GM23338 (cell line): ENCODE measurements around the gene LBHD1. TPM values are rescaled to one million over a fixed set of nuclear protein-coding genes. Genes with fewer than 3 reads are reported as not detected.

Experiments
- ATAC-seq: fragments of 200-7000 bp; cut with Tn5 transposase; 3 replicates; pipeline ENCODE4 v1.9.1; 2020
- DNase-seq: peaks from one replicate; pipeline ENCODE4 v3.0.0-alpha.2; 2015; ENCODE audit warnings: low spot score
- H2AFZ ChIP-seq: fragments of 200-600 bp; sonication (generic); 2 replicates; pipeline ENCODE4 v1.8.0; 2016; ENCODE audit warnings: antibody characterized with exemption, mild to moderate bottlenecking, moderate library complexity
- H3F3A ChIP-seq: fragments of 200-600 bp; sonication (generic); replicated peaks from 2 replicates; pipeline ENCODE4 v1.8.0; 2017; ENCODE audit warnings: antibody characterized with exemption, mixed run types, low read depth
- H3K27ac ChIP-seq: fragments of 200-600 bp; sonication (generic); 2 replicates; pipeline ENCODE4 v1.6.1; 2016; ENCODE audit warnings: low read depth
- H3K27me3 ChIP-seq: fragments of 200-600 bp; sonication (generic); 2 replicates; pipeline ENCODE4 v1.8.0; 2016; ENCODE audit warnings: mild to moderate bottlenecking, mixed run types, moderate library complexity; ENCODE audit not compliant: insufficient read depth
- H3K36me3 ChIP-seq: fragments of 200-600 bp; sonication (generic); 2 replicates; pipeline ENCODE4 v1.8.0; 2016; ENCODE audit warnings: mild to moderate bottlenecking; ENCODE audit not compliant: insufficient read depth
- H3K4me1 ChIP-seq: fragments of 200-600 bp; sonication (generic); 2 replicates; pipeline ENCODE4 v1.8.0; 2016; ENCODE audit warnings: mild to moderate bottlenecking, moderate library complexity; ENCODE audit not compliant: insufficient read depth
- H3K4me2 ChIP-seq: fragments of 200-600 bp; sonication (generic); 2 replicates; pipeline ENCODE4 v1.7.1; 2017; ENCODE audit warnings: mixed run types
- H3K4me3 ChIP-seq: fragments of 200-600 bp; sonication (generic); 2 replicates; pipeline ENCODE4 v1.6.1; 2016; ENCODE audit warnings: mixed run types
- H3K79me2 ChIP-seq: fragments of 200-600 bp; sonication (generic); replicated peaks from 2 replicates; pipeline ENCODE4 v1.8.0; 2017; ENCODE audit warnings: mild to moderate bottlenecking; ENCODE audit not compliant: insufficient read depth
- H3K9me2 ChIP-seq: fragments of 200-600 bp; sonication (generic); 2 replicates; pipeline ENCODE4 v1.8.0; 2017; ENCODE audit not compliant: insufficient read depth
- H4K20me1 ChIP-seq: fragments of 200-600 bp; sonication (generic); replicated peaks from 2 replicates; pipeline ENCODE4 v1.8.0; 2017; ENCODE audit warnings: mild to moderate bottlenecking; ENCODE audit not compliant: insufficient read depth
- H3K27ac Mint-ChIP-seq: 2 replicates; pipeline ENCODE4 v1.8.0; 2020; ENCODE audit warnings: inconsistent platforms, mild to moderate bottlenecking, moderate library complexity, mixed read lengths
- H3K27me3 Mint-ChIP-seq: 3 replicates; pipeline ENCODE4 v1.8.0; 2022; ENCODE audit warnings: low read depth, mild to moderate bottlenecking, moderate library complexity, mixed read lengths, inconsistent platforms; ENCODE audit not compliant: insufficient read depth, poor library complexity
- H3K36me3 Mint-ChIP-seq: 3 replicates; pipeline ENCODE4 v1.8.0; 2021; ENCODE audit warnings: low read depth, mild to moderate bottlenecking, inconsistent platforms, moderate library complexity, mixed read lengths
- H3K4me1 Mint-ChIP-seq: 3 replicates; pipeline ENCODE4 v1.8.0; 2020; ENCODE audit warnings: mild to moderate bottlenecking, inconsistent platforms, mixed read lengths
- H3K4me3 Mint-ChIP-seq: 3 replicates; pipeline ENCODE4 v1.8.0; 2021; ENCODE audit warnings: moderate library complexity, mild to moderate bottlenecking, inconsistent platforms, mixed read lengths
- H3K9me3 Mint-ChIP-seq: 3 replicates; pipeline ENCODE4 v1.8.0; 2020; ENCODE audit warnings: moderate library complexity, mild to moderate bottlenecking, inconsistent platforms, mixed read lengths
- CREB1 ChIP-seq: fragments of 250-450 bp; sonication (Bioruptor Pico); IDR thresholded peaks from 2 replicates; pipeline ENCODE4 v1.5.0; 2020; ENCODE audit warnings: low read depth, mild to moderate bottlenecking, moderate library complexity
- CTCF ChIP-seq, 2 experiments: fragments of 200-600 bp in 1 of 2; sonication (generic) in 1 of 2; conservative IDR thresholded peaks; 2 replicates each; pipeline versions ENCODE4 v1.5.1 to v1.6.1; 2016 to 2017; ENCODE audit warnings: antibody characterized with exemption in 2 of 2, low read depth in 2 of 2, mild to moderate bottlenecking in 2 of 2, moderate library complexity in 1 of 2
- EZH2phosphoT487 ChIP-seq: fragments of 200-600 bp; sonication (generic); IDR thresholded peaks from one replicate; pipeline ENCODE4 v1.8.1; 2018; ENCODE audit warnings: antibody characterized with exemption; ENCODE audit not compliant: unreplicated experiment
- POLR2AphosphoS5 ChIP-seq: IDR thresholded peaks from 2 replicates; pipeline ENCODE4 v1.6.1; 2016; ENCODE audit warnings: antibody characterized with exemption, low read depth
- STAT1 ChIP-seq: IDR thresholded peaks from one replicate; pipeline ENCODE4 v1.6.1; 2016; ENCODE audit warnings: antibody characterized with exemption; ENCODE audit not compliant: unreplicated experiment
- ZNF114 ChIP-seq: fragments of 250-450 bp; sonication (Bioruptor Pico); IDR thresholded peaks from 2 replicates; pipeline ENCODE4 v1.5.0; 2020; ENCODE audit warnings: mild to moderate bottlenecking, moderate library complexity
- ZNF331 ChIP-seq: fragments of 250-450 bp; sonication (Bioruptor Pico); IDR thresholded peaks from 2 replicates; pipeline ENCODE4 v1.5.0; 2020; ENCODE audit warnings: low read depth, mild to moderate bottlenecking, moderate library complexity
- polyA plus RNA-seq: library from polyadenylated mRNA; unstranded; fragments of >200 nt; fragmentation: Nextera tagmentation; extraction: Ambion mirVana; gene quantifications from 2 replicates; pipeline ENCODE4 v1.2.1, GENCODE V29; 2016
- total RNA-seq: library from RNA; depleted of rRNA; stranded (reverse); fragments of >200 nt; shearing (Covaris generic); gene quantifications from 2 replicates; pipeline ENCODE4 v1.2.3, GENCODE V29; 2014
- TF ChIP-seq, protein P1 (sequence below): IDR thresholded peaks from one replicate; pipeline ENCODE4 v1.6.1; 2018; ENCODE audit warnings: antibody characterized with exemption; ENCODE audit not compliant: unreplicated experiment

The LBHD1 gene
- total and polyA plus RNA-seq, 2 experiments from 2014 or later, result 2.8 to 2.9 TPM

GRCh38 chr11:62708793-62709192 lies 36.7 kb upstream of the LBHD1 start:
- peak overlapping the region; percentile 95 for H3K4me2 ChIP-seq
- peaks cover 47% of the 10 kb centered on the region for H3K4me1 Mint-ChIP-seq

DNA sequence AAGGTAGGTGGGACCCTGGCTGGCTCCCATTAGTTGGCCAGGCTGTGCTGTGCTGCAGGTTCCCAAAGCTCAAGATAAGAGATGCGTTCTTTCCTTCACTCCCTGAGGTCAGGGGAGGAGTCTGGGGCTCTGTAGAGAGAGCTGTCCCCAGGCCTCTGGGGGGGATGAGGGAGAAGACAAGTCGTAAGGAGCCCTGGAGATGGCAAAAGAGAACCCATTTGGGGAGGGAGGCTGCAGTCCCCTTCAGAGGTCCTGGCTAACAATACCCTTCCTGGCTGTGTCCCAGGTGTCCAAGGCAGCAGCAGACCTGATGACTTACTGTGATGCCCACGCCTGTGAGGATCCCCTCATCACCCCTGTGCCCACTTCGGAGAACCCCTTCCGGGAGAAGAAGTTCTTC lies 36.3 kb upstream of the LBHD1 start:
- Histone ChIP-seq H3K4me3 (peak overlapping the region; percentile 82), H3K9me2 (no peaks in the 10 kb centered on the region), H3K4me1 (peaks cover 31% of the 10 kb centered on the region), H3K79me2 (peaks cover 9% of the 10 kb centered on the region), H3F3A (peaks cover 64% of the 10 kb centered on the region), H4K20me1 (no peaks in the 10 kb centered on the region; the same call in 1 of the 2 replicates), H3K27me3 (no peaks in the 10 kb centered on the region), H2AFZ (no peak overlapping the region), H3K4me2 (peak overlapping the region; percentile 95), H3K36me3 (peaks cover 23% of the 10 kb centered on the region), H3K27ac (peak overlapping the region; percentile 98; the same call in 1 of the 2 replicates)
- H3K9me3 Mint-ChIP-seq, result no peaks in the 10 kb centered on the region
- H3K27ac Mint-ChIP-seq, result peak overlapping the region; percentile 97
- DNase-seq (no peak), ATAC-seq (no peak)
- peaks cover 43% of the 10 kb centered on the region for H3K36me3 Mint-ChIP-seq
- peaks cover 43% of the 10 kb centered on the region for H3K4me1 Mint-ChIP-seq
- H3K4me3 Mint-ChIP-seq, result peak overlapping the region; percentile 92
- H3K27me3 Mint-ChIP-seq, result peaks cover 27% of the 10 kb centered on the region
- TF ChIP-seq, protein P1, sequence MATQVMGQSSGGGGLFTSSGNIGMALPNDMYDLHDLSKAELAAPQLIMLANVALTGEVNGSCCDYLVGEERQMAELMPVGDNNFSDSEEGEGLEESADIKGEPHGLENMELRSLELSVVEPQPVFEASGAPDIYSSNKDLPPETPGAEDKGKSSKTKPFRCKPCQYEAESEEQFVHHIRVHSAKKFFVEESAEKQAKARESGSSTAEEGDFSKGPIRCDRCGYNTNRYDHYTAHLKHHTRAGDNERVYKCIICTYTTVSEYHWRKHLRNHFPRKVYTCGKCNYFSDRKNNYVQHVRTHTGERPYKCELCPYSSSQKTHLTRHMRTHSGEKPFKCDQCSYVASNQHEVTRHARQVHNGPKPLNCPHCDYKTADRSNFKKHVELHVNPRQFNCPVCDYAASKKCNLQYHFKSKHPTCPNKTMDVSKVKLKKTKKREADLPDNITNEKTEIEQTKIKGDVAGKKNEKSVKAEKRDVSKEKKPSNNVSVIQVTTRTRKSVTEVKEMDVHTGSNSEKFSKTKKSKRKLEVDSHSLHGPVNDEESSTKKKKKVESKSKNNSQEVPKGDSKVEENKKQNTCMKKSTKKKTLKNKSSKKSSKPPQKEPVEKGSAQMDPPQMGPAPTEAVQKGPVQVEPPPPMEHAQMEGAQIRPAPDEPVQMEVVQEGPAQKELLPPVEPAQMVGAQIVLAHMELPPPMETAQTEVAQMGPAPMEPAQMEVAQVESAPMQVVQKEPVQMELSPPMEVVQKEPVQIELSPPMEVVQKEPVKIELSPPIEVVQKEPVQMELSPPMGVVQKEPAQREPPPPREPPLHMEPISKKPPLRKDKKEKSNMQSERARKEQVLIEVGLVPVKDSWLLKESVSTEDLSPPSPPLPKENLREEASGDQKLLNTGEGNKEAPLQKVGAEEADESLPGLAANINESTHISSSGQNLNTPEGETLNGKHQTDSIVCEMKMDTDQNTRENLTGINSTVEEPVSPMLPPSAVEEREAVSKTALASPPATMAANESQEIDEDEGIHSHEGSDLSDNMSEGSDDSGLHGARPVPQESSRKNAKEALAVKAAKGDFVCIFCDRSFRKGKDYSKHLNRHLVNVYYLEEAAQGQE, result no peak
- no peak for TF ChIP-seq ZNF331
- no peak for TF ChIP-seq STAT1
- TF ChIP-seq EZH2phosphoT487, result no peak
- no peak for TF ChIP-seq ZNF114 (CRISPR knock-in tag)
- no peak for TF ChIP-seq CREB1 (CRISPR knock-in tag)

More at GRCh38 chr11:62708793-62709192, 36.7 kb upstream of the LBHD1 start:
- peaks cover 27% of the 10 kb centered on the region for H3K27me3 Mint-ChIP-seq
- Histone ChIP-seq H3K4me3 (peak overlapping the region; percentile 82), H3F3A (peaks cover 68% of the 10 kb centered on the region), H3K27ac (peak overlapping the region; percentile 98; the same call in 1 of the 2 replicates), H4K20me1 (no peaks in the 10 kb centered on the region; the same call in 1 of the 2 replicates), H3K36me3 (peaks cover 27% of the 10 kb centered on the region), H3K9me2 (no peaks in the 10 kb centered on the region), H2AFZ (peak overlapping the region; percentile 93), H3K4me1 (peaks cover 31% of the 10 kb centered on the region), H3K79me2 (peaks cover 9% of the 10 kb centered on the region), H3K27me3 (no peaks in the 10 kb centered on the region)
- peak overlapping the region; percentile 92 for H3K4me3 Mint-ChIP-seq
- DNase-seq, result peak; percentile 56
- H3K9me3 Mint-ChIP-seq, result no peaks in the 10 kb centered on the region
- H3K27ac Mint-ChIP-seq, result peak overlapping the region; percentile 97
- peaks cover 47% of the 10 kb centered on the region for H3K36me3 Mint-ChIP-seq
- TF ChIP-seq POLR2AphosphoS5 (no peak), CTCF (conservative IDR thresholded peaks at IDR 0.05; ENCODE audit: low read depth in 2 of 2) (no peak), ZNF114 (CRISPR knock-in tag) (no peak), CREB1 (CRISPR knock-in tag) (no peak)
- ATAC-seq, result peak; percentile 14
